Activated CD4-positive, alpha-beta T cell treated with anti-CD3 and anti-CD28 coated beads, Interleukin-2, amount 10 ng/mL, durations not matched to agents 24 days and 14 days (primary cell): ENCODE data around the gene ZFP30. TPM values are rescaled to one million over a fixed set of nuclear protein-coding genes. Genes with fewer than 3 reads are reported as not detected.

Experiments used
- DNase-seq: peaks from one replicate; pipeline ENCODE4 v3.0.0; 2022
- H3K27ac Mint-ChIP-seq: one replicate; pipeline ENCODE4 v1.8.0; 2022; ENCODE audit warnings: mild to moderate bottlenecking, mixed read lengths
- H3K27me3 Mint-ChIP-seq: one replicate; pipeline ENCODE4 v1.8.0; 2022; ENCODE audit warnings: mixed read lengths
- H3K36me3 Mint-ChIP-seq: one replicate; pipeline ENCODE4 v1.8.0; 2022; ENCODE audit warnings: low read depth, mild to moderate bottlenecking, mixed read lengths
- H3K4me1 Mint-ChIP-seq: one replicate; pipeline ENCODE4 v1.8.0; 2021; ENCODE audit warnings: mixed read lengths
- H3K4me3 Mint-ChIP-seq: one replicate; pipeline ENCODE4 v1.8.0; 2022; ENCODE audit warnings: mild to moderate bottlenecking, moderate library complexity, mixed read lengths
- H3K9me3 Mint-ChIP-seq: one replicate; pipeline ENCODE4 v1.8.0; 2021; ENCODE audit warnings: mixed read lengths
- intact Hi-C: fragments of 100-400 bp; cut with micrococcal nuclease; formaldehyde crosslinking; loops from one replicate; pipeline ENCODE4 v1.15.1; 2023
- total RNA-seq: library from RNA; stranded (reverse); gene quantifications from 2 replicates; pipeline ENCODE4 v1.2.3, GENCODE V29; 2022

Gene ZFP30
- total RNA-seq, 1 donor from 2014 or later = 9.6 TPM

DNA sequence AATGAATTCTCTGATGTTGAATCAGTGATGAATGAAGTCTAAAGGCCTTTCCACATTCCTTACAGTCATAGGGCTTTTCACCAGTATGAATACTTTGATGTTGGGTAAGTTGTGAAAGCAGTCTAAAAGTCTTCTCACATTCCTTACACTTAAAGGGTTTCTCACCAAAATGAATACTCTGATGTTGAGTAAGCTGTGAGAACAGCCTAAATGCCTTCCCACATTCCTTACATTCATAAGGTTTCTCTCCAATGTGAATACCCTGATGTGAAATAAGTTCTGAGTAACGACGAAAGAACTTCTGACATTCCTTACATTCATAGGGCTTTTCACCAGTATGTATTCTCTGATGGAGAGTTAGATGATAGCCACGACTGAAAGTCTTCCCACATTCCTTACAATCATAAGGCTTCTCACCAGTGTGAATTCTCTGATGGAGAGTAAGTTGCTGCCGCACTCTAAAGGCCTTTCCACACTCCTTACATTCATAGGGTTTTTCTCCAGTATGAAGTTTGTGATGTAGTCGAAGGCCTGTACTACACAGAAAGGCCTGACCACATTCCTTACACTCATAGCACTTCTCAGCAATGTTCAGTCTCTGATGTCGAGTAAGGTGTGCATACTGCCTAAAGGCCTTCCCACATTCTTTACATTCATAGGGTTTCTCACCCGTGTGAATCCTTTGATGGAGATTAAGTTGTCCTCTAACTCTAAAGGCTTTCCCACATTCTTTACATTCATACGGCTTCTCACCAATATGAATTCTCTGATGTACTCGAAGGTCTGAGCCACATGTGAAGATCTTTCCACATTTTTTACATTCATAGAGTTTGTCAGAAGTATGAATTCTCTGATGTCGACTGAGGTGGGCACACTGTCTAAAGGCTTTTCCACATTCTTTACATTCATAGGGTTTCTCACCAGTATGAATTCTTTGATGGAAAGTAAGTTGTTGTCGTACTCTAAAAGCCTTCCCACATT, 19.9 kb downstream of the ZFP30 start:
- H3K4me3 Mint-ChIP-seq = no peak overlapping the region
- no peaks in the 10 kb centered on the region for H3K4me1 Mint-ChIP-seq
- H3K9me3 Mint-ChIP-seq = peaks cover 20% of the 10 kb centered on the region
- no peak for DNase-seq
- peaks cover 48% of the 10 kb centered on the region for H3K36me3 Mint-ChIP-seq
- no peaks in the 10 kb centered on the region for H3K27me3 Mint-ChIP-seq
- H3K27ac Mint-ChIP-seq = no peak overlapping the region
- intact Hi-C loops = no loop called here

GRCh38 chr19:37594982-37595382, 60.3 kb downstream of the ZFP30 start:
- Mint-ChIP-seq H3K9me3 (peaks cover 32% of the 10 kb centered on the region), H3K4me3 (peak overlapping the region; percentile 98), H3K36me3 (peaks cover 16% of the 10 kb centered on the region), H3K27ac (peak overlapping the region; percentile 97), H3K27me3 (no peaks in the 10 kb centered on the region), H3K4me1 (peaks cover 21% of the 10 kb centered on the region)
- intact Hi-C loops = loop anchor here (1.0 to 2.0 kb wide), 7 partner anchors 60 to 516 kb away; partner anchors contain the start of genes ZFP30, ZNF420, ZNF527 and ZNF569
- peak; percentile 83 for DNase-seq

GRCh38 chr19:37594304-37594981, 60.8 kb downstream of the ZFP30 start, which contains the start of the genes ZNF540 and ZNF571:
Gene ZNF540 (plus strand): TSS chr19:37594876. CDS start chr19:37598448, 3,572 bp downstream.
Gene ZNF571 (minus strand): TSS chr19:37594792. CDS start chr19:37586676, 8,116 bp downstream.
- peaks cover 21% of the 10 kb centered on the region for H3K4me1 Mint-ChIP-seq
- DNase-seq = peak; percentile 96

GRCh38 chr19:37593996-37594303, 61.3 kb downstream of the ZFP30 start:
- Mint-ChIP-seq H3K27ac (peak overlapping the region; percentile 97), H3K36me3 (peaks cover 16% of the 10 kb centered on the region), H3K27me3 (no peaks in the 10 kb centered on the region), H3K4me3 (peak overlapping the region; percentile 98), H3K9me3 (peaks cover 28% of the 10 kb centered on the region), H3K4me1 (peaks cover 21% of the 10 kb centered on the region)
- intact Hi-C loops = loop anchor here (1.0 to 2.0 kb wide), 7 partner anchors 61 to 515 kb away; partner anchors contain the start of genes ZFP30, ZNF420, ZNF527 and ZNF569
- DNase-seq = no peak

More at GRCh38 chr19:37594304-37594981, 60.8 kb downstream of the ZFP30 start, which contains the start of the genes ZNF540 and ZNF571:
- H3K27ac Mint-ChIP-seq = peak within 1 kb of the TSS; percentile 97
- H3K36me3 Mint-ChIP-seq = peaks cover 16% of the 10 kb centered on the region
- intact Hi-C loops = loop anchor here (1.0 to 2.0 kb wide), 7 partner anchors 61 to 516 kb away; partner anchors contain the start of genes ZFP30, ZNF420, ZNF527 and ZNF569
- H3K27me3 Mint-ChIP-seq = no peaks in the 10 kb centered on the region
- peaks cover 28% of the 10 kb centered on the region for H3K9me3 Mint-ChIP-seq
- peak within 1 kb of the TSS; percentile 98 for H3K4me3 Mint-ChIP-seq

DNA sequence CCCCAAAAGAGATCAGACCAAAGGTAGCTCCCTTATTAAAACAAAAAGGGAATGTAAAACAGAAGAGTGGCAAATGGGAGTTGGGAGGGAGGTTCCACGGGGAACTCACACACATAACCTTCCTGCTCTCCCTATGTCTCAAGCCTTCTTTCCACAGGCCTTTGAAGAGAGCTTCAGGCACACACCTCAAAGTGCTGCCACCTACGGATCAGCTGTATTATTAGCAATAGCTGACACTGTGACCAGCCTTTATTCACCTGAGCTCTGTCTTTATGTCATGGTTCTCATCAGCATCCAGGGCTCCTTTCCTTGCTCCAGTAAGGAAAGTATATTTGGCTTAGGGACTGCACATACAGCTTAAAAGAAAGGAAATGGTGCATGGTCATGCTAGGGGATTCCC, 71.9 kb downstream of the ZFP30 start:
- Mint-ChIP-seq H3K4me1 (no peaks in the 10 kb centered on the region), H3K9me3 (peaks cover 11% of the 10 kb centered on the region), H3K27ac (no peak overlapping the region), H3K27me3 (no peaks in the 10 kb centered on the region), H3K36me3 (peaks cover 14% of the 10 kb centered on the region), H3K4me3 (no peak overlapping the region)
- intact Hi-C loops = no loop called here
- DNase-seq = no peak

GRCh38 chr19:37572203-37572602, 83.1 kb downstream of the ZFP30 start:
- Mint-ChIP-seq H3K27me3 (no peaks in the 10 kb centered on the region), H3K27ac (no peak overlapping the region), H3K4me3 (no peak overlapping the region), H3K36me3 (peaks cover 9% of the 10 kb centered on the region), H3K4me1 (no peaks in the 10 kb centered on the region), H3K9me3 (peaks cover 30% of the 10 kb centered on the region)
- no peak for DNase-seq
- intact Hi-C loops = no loop called here

DNA sequence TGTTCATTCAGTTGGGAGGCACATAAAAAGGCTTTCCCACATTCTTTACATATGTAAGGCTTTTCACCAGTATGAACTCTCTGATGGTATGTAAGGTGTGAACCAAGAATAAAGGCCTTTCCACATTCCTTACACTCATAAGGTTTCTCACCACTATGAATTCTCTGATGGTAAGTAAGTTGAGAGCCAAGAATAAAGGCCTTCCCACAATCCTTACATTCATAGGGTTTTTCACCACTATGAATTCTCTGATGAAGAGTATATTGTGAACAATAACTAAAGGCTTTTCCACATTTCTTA, 89.9 kb downstream of the ZFP30 start:
- Mint-ChIP-seq H3K9me3 (peaks cover 29% of the 10 kb centered on the region), H3K4me1 (no peaks in the 10 kb centered on the region), H3K36me3 (peaks cover 21% of the 10 kb centered on the region), H3K27ac (no peak overlapping the region), H3K27me3 (no peaks in the 10 kb centered on the region), H3K4me3 (no peak overlapping the region)
- no peak for DNase-seq
- intact Hi-C loops = no loop called here

- DNase-seq = no peak
- Mint-ChIP-seq H3K9me3 (peaks cover 26% of the 10 kb centered on the region), H3K4me1 (no peaks in the 10 kb centered on the region), H3K4me3 (no peak overlapping the region), H3K36me3 (peaks cover 21% of the 10 kb centered on the region), H3K27me3 (no peaks in the 10 kb centered on the region), H3K27ac (no peak overlapping the region)
- intact Hi-C loops = no loop called here
These were observed 90.5 kb downstream of the ZFP30 start for GRCh38 chr19:37564624-37565369.

Other genes starting within 250 kb of the ZFP30 start
- 3.4 and 3.5 TPM in 2 replicates for gene ZNF569, start 188.0 kb downstream of the ZFP30 start, total RNA-seq
- gene ZNF570, start 186.1 kb downstream of the ZFP30 start, total RNA-seq = 2.2 and 3.6 TPM in 2 replicates
- gene ZNF793, start 148.5 kb downstream of the ZFP30 start, total RNA-seq = 0.69 and 0.72 TPM in 2 replicates
- 0.47 and 1.1 TPM in 2 replicates for gene ZNF571, start 60.7 kb downstream of the ZFP30 start, total RNA-seq
- 0.38 and 0.49 TPM in 2 replicates for gene ZNF540, start 60.6 kb downstream of the ZFP30 start, total RNA-seq
- 2.8 and 3.4 TPM in 2 replicates for gene ZNF607, start 64.3 kb upstream of the ZFP30 start, total RNA-seq
- gene ZNF573, start 124.1 kb upstream of the ZFP30 start, total RNA-seq = 6.5 and 6.8 TPM in 2 replicates